Measurements from ENCODE around the gene RBM42. TPM values are rescaled to one million over a fixed set of nuclear protein-coding genes. Genes with fewer than 3 reads are reported as not detected.

The RBM42 gene
- total RNA-seq, 4 donors from 2014 or later: 77.4 to 88.3 (median 80.0) TPM

GRCh38 chr19:35661995-35662340 lies 33.1 kb downstream of the RBM42 start:
- 97 to 98% methylated on average over 6 of the region's 6 CpGs for WGBS, 2 donors
- H3K27ac ChIP-seq: no peak overlapping the region

GRCh38 chr19:35663981-35664380 lies 35.1 kb downstream of the RBM42 start:
- peaks cover 0 to 69% (median 6%) of the 10 kb centered on the region in 3 donors for H3K36me3 ChIP-seq
- H3K4me3 ChIP-seq: no peak overlapping the region
- H3K27me3 ChIP-seq: no peaks in the 10 kb centered on the region
- TF ChIP-seq POLR2A (IDR thresholded peaks at IDR 0.05) (no peak), EP300 (IDR thresholded peaks at IDR 0.05) (no peak), CTCF (IDR thresholded peaks at IDR 0.05) (no peak)
- no peak overlapping the region for H3K27ac ChIP-seq
- no peaks in the 10 kb centered on the region for H3K4me1 ChIP-seq
- 63 to 64% methylated on average over 3 of the region's 3 CpGs for WGBS, 2 donors
- H3K9me3 ChIP-seq: no peaks in the 10 kb centered on the region
- no peak for DNase-seq (ENCODE audit: low spot score in 2 of 2)

More at GRCh38 chr19:35661995-35662340, 33.1 kb downstream of the RBM42 start:
- Histone ChIP-seq H3K36me3 (peaks cover 0 to 89% (median 18%) of the 10 kb centered on the region in 3 donors), H3K9me3 (no peaks in the 10 kb centered on the region), H3K27me3 (no peaks in the 10 kb centered on the region), H3K4me1 (no peaks in the 10 kb centered on the region), H3K4me3 (no peak overlapping the region)
- no peak for DNase-seq (ENCODE audit: low spot score in 2 of 2)
- TF ChIP-seq CTCF (IDR thresholded peaks at IDR 0.05): no peak
- no peak for TF ChIP-seq EP300 (IDR thresholded peaks at IDR 0.05)
- no peak for TF ChIP-seq POLR2A (IDR thresholded peaks at IDR 0.05)

GRCh38 chr19:35665157-35665556 lies 36.3 kb downstream of the RBM42 start:
- no peak overlapping the region for H3K27ac ChIP-seq
- H3K27me3 ChIP-seq: no peaks in the 10 kb centered on the region
- 95 to 98% methylated on average over 16 to 24 of the region's 24 CpGs for WGBS, 2 donors
- no peak for DNase-seq (ENCODE audit: low spot score in 2 of 2)
- H3K9me3 ChIP-seq: no peaks in the 10 kb centered on the region
- no peak overlapping the region for H3K4me3 ChIP-seq
- TF ChIP-seq POLR2A (IDR thresholded peaks at IDR 0.05) (no peak), CTCF (IDR thresholded peaks at IDR 0.05) (no peak)
- H3K4me1 ChIP-seq: no peaks in the 10 kb centered on the region
- peaks cover 0 to 57% (median 0%) of the 10 kb centered on the region in 3 donors for H3K36me3 ChIP-seq

GRCh38 chr19:35665604-35666003 lies 36.8 kb downstream of the RBM42 start:
- 73 to 81% methylated on average over 7 of the region's 7 CpGs for WGBS, 2 donors
- TF ChIP-seq POLR2A (IDR thresholded peaks at IDR 0.05) (no peak), CTCF (IDR thresholded peaks at IDR 0.05) (no peak), EP300 (IDR thresholded peaks at IDR 0.05) (no peak)
- no peak overlapping the region for H3K27ac ChIP-seq
- H3K4me1 ChIP-seq: no peaks in the 10 kb centered on the region
- peaks cover 0 to 52% (median 0%) of the 10 kb centered on the region in 3 donors for H3K36me3 ChIP-seq
- H3K27me3 ChIP-seq: no peaks in the 10 kb centered on the region
- no peaks in the 10 kb centered on the region for H3K9me3 ChIP-seq
- no peak for DNase-seq (ENCODE audit: low spot score in 2 of 2)
- H3K4me3 ChIP-seq: no peak overlapping the region

- no peak within 1 kb of the TSS for H3K4me3 ChIP-seq
- WGBS, 2 donors: 38 to 60% methylated on average over 6 to 16 of the region's 16 CpGs
- DNase-seq (ENCODE audit: low spot score in 2 of 2): no peak
- H3K27me3 ChIP-seq: no peaks in the 10 kb centered on the region
- H3K27ac ChIP-seq: no peak within 1 kb of the TSS
- no peaks in the 10 kb centered on the region for H3K9me3 ChIP-seq
- no peaks in the 10 kb centered on the region for H3K4me1 ChIP-seq
- no peak for TF ChIP-seq POLR2A (IDR thresholded peaks at IDR 0.05)
- no peak for TF ChIP-seq EP300 (IDR thresholded peaks at IDR 0.05)
- TF ChIP-seq CTCF (IDR thresholded peaks at IDR 0.05): no peak
- peaks cover 0 to 45% (median 0%) of the 10 kb centered on the region in 3 donors for H3K36me3 ChIP-seq
Observed at GRCh38 chr19:35666251-35666913, 37.5 kb downstream of the RBM42 start, which contains the start of gene UPK1A. UPK1A (plus strand) TSS chr19:35666517; CDS start chr19:35666813, 296 bp downstream.
